ENCODE measurements around the gene ADPRHL1. TPM values are rescaled to one million over a fixed set of nuclear protein-coding genes. Genes with fewer than 3 reads are reported as not detected.
"Not testable (repeated sequence)": the region's sequence is repeated elsewhere in the genome, so short reads cannot be mapped to it uniquely, and the experiment has no call there.

The ADPRHL1 gene
- total RNA-seq, 1 donor from 2014 or later = 480 TPM

- intact Hi-C loops (cut with DNase I) = no loop called here
- DNase-seq (ENCODE audit: low spot score) = no peak
These were observed 9.3 kb downstream of the ADPRHL1 start for GRCh38 chr13:113443991-113444390.

DNA sequence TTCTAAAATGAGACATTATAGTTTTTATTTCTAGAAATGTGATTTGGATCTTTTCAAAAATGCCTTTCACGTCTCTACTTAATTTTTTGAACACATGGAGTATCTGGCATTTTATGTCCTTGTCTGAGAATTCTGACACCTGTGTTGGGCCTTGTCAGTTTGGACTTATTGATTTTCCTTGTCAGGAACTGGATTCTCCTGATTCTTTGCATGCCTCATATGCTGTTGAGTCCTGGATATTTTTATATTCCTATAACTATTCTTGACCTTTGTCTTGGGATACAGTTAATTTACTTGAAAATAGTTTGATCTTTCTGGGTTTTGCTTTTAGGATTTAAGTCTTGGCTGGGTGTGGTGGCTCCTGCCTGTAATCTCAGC lies 10.3 kb downstream of the ADPRHL1 start:
- DNase-seq (ENCODE audit: low spot score) = no peak
- intact Hi-C loops (cut with DNase I) = no loop called here

DNA sequence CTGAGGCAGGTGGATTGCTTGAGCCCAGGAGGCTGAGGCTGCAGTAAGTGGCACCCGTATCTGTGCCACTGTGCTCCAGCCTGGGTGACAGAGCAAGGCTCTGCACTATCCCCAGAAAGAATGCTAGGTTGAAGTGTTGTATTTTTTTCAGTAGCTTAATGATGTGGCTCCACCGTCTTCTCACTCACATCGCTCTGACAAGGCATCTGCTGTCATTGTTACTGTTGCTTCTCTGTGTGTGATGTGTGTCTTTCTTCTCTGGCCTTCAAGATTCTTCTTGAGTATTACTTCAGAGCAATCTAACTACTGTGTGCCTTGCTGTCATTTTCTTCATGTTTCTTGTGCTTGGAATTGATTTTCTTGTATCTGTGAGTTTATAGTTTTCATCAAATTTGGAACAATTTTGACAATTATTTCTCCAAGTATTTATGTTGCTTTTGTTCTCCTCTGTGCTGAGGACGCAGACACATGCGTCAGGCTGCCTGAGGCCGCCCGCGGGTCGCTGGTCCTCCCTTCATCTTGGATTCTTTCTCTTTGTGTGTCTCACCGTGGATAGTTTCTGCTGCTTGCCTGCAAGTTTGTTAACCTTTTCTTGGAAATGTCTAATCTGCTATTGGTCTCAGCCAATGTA lies 10.8 kb downstream of the ADPRHL1 start:
- intact Hi-C loops (cut with DNase I) = no loop called here
- no peak for DNase-seq (ENCODE audit: low spot score)

DNA sequence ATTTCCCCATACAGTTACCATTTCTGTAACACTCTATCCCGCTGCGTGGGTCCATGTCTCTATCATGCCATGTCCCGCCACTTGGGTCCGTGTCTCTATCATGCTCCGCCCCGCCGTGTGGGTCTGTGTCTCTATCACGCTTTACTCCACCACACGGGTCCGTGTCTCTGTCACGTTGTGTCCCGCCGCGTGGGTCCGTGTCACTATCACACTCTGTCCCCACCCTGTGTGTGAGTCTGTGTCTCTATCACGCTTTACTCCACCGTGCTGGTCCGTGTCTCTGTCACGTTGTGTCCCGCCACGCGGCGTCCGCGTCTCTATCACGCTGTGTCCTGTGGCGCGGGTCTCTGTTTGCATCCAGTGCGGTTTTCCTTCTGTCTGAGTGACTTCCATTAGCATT lies 11.6 kb downstream of the ADPRHL1 start:
- intact Hi-C loops (cut with DNase I) = no loop called here
- no peak for DNase-seq (ENCODE audit: low spot score)

DNA sequence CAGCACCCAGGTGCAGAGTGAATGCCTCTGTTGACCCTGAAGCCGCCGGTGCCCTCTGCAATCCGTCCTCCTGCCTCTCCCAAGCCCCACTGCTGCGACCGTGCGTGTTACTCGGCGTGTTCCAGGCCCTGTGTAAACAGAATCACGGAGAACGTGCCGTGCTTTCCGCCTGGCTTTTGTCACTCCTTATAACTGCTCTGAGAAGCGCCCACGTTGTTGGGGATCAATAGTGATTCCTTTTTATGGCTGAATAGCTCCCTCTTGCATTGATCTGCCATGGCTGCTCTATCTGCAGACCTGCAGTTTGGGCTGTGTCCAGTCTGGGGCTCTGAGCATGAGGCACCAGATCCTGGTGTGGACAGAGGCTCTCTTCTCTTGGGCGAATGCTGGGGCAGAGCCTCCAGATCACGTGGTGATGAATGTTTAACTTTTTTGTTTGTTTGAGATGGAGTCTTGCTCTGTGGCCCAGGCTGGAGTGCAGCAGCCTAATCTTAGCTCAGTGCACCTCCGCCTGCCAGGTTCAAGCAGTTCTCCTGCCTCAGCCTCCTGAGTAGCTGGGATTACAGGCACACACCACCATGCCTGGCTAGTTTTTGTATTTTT lies 15.8 kb downstream of the ADPRHL1 start:
- intact Hi-C loops (cut with DNase I) = no loop called here

DNA sequence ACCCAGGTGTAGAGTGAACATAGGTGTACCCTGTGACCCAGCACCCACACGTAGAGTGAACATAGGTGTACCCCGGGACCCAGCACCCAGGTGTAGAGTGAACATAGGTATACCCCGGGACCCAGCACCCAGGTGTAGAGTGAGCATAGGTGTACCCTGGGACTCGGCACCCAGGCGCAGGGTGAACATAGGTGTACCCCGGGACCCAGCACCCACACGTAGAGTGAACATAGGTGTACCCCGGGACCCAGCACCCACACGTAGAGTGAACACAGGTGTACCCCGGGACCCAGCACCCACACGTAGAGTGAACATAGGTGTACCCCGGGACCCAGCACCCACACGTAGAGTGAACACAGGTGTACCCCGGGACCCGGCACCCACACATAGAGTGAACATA lies 16.4 kb downstream of the ADPRHL1 start:
- intact Hi-C loops (cut with DNase I); DNase-seq (ENCODE audit: low spot score): not testable (repeated sequence)

More for the DNA sequence above, 15.8 kb downstream of the ADPRHL1 start:
- DNase-seq (ENCODE audit: low spot score) = no peak

DNA sequence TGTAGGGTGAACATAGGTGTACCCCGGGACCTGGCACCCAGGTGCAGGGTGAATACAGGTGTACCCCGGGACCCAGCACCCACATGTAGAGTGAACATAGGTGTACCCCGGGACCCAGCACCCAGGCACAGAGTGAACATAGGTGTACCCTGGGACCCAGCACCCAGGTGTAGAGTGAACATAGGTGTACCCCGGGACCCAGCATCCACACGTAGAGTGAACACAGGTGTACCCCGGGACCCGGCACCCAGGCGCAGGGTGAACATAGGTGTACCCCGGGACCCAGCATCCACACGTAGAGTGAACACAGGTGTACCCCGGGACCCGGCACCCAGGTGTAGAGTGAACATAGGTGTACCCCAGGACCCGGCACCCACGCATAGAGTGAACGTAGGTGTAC lies 17.4 kb downstream of the ADPRHL1 start:
- intact Hi-C loops (cut with DNase I); DNase-seq (ENCODE audit: low spot score): not testable (repeated sequence)

DNA sequence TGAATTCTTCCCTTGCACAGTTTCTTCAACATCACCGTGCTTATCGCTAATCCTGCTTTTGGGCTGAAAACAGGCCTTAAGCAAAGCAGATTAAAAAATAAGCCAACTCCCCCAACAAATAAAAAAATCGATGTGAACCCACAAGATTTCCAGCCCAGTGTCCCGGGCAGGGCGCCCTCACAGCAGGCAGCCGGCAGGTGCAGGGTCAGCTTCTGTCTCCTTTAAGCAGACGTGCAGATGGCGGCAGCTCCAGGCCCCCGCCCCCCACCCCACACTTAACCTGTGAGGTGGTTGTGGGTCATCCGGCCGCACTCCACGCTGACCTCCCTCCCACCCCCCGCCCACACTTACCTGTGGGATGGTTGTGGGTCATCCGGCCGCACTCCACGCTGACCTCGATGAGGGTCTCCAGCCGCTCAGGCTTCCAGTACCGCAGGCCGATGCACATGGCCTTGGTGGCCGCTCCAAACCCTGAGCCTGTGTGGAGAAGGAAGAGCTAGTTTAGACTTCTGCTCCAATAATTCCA lies 19.8 kb downstream of the ADPRHL1 start:
- DNase-seq (ENCODE audit: low spot score) = no peak
- intact Hi-C loops (cut with DNase I) = no loop called here

GRCh38 chr13:113432506-113433270 lies 20.6 kb downstream of the ADPRHL1 start:
- no peak for DNase-seq (ENCODE audit: low spot score)
- intact Hi-C loops (cut with DNase I) = no loop called here

DNA sequence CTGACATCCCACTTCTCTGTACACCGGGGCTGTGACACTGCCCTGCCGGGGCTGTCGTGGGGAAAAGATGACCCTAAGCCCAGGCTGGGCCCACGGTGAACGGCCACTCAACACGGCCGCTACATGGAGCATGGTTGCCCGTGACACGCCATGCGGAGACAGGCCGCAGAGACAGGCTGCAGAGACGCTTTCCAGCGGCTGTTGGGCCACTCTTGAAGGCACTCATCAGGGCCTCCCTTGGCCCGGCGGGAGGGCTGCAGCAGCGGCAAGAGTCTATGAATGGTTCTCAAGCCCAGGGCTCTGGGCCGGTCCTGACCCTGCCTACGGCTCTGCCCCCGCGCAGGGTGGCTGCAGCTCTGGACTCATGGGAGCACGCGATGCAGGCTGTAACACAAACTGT lies 22.1 kb downstream of the ADPRHL1 start:
- DNase-seq (ENCODE audit: low spot score) = no peak
- intact Hi-C loops (cut with DNase I) = no loop called here

- intact Hi-C loops (cut with DNase I) = no loop called here
- no peak for DNase-seq (ENCODE audit: low spot score)
These were observed 22.7 kb downstream of the ADPRHL1 start for GRCh38 chr13:113430378-113431110.

DNA sequence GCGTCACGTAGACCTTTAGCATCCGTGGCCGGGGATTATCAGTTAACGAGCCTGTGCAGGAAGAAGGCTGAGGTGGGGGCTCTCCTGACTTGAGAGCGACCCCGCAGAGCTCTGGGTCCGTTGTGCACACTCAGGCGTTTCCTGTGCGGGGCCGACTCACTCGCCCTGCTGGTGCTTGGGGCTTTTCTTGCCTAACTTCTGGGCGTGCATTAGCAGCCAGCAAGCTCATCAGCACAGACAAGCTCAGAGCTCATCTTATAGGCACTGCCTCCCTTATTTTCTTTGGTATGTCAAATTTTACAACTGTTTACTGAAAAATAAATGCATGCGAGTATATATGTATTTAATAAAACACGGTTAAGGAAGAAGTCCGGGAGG lies 23.7 kb downstream of the ADPRHL1 start:
- no peak for DNase-seq (ENCODE audit: low spot score)
- intact Hi-C loops (cut with DNase I) = no loop called here

GRCh38 chr13:113428871-113429607 lies 24.2 kb downstream of the ADPRHL1 start:
- intact Hi-C loops (cut with DNase I) = no loop called here
- no peak for DNase-seq (ENCODE audit: low spot score)

- DNase-seq (ENCODE audit: low spot score) = no peak
- intact Hi-C loops (cut with DNase I) = no loop called here
These were observed 24.8 kb downstream of the ADPRHL1 start for GRCh38 chr13:113428469-113428865.

- DNase-seq (ENCODE audit: low spot score) = no peak
- intact Hi-C loops (cut with DNase I) = no loop called here
These were observed 25.5 kb downstream of the ADPRHL1 start for GRCh38 chr13:113427562-113428468.

DNA sequence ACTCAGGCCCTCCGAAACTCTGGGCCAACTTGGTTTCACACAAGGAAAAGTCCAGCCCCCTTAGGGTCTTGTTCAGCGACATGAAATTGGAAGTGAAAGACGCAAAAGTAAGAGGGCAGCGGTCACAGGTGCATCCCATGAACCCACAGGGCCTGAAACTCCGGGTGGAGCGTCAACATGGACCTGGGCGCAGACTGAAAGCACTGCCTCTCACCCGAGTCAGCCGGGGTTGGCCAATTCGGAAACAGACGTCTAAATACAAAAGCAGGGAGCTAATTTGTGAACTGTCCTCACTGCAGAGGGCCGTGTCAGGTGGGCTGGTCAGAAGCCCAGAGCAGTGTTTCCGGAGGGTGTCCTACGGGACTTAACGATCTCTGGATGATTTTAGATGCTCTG lies 26.7 kb downstream of the ADPRHL1 start:
- intact Hi-C loops (cut with DNase I) = no loop called here
- DNase-seq (ENCODE audit: low spot score) = no peak

- DNase-seq (ENCODE audit: low spot score) = no peak
- intact Hi-C loops (cut with DNase I) = no loop called here
These were observed 27.2 kb downstream of the ADPRHL1 start for GRCh38 chr13:113425941-113426590.
